OCI-LY3 (cell line): ENCODE data around the gene ELOA.

Experiments used
- H2AFZ ChIP-seq: fragments of 200-600, 300-600 bp; shearing (Covaris generic); 2 replicates; pipeline ENCODE4 v1.6.0; 2014; ENCODE audit warnings: antibody characterized with exemption, low read depth, low read length
- H3K27ac ChIP-seq: fragments of 200-600, 300-600 bp; sonication (generic); 2 replicates; pipeline ENCODE4 v1.5.1; 2014; ENCODE audit warnings: mild to moderate bottlenecking, low read length, moderate library complexity, mixed read lengths
- H3K27me3 ChIP-seq: fragments of 200-600, 300-600 bp; sonication (generic); 2 replicates; pipeline ENCODE4 v1.6.1; 2014; ENCODE audit warnings: low read depth, low read length, mixed read lengths
- H3K36me3 ChIP-seq: fragments of 200-600, 300-600 bp; sonication (generic); replicated peaks from 2 replicates; pipeline ENCODE3; 2014; ENCODE audit warnings: low read depth, low read length, mixed read lengths
- H3K4me1 ChIP-seq: fragments of 300-600, 200-600 bp; sonication (generic); 2 replicates; pipeline ENCODE4 v1.6.1; 2014; ENCODE audit warnings: low read length, mixed read lengths
- H3K4me2 ChIP-seq: fragments of 200-600, 300-600 bp; sonication (generic); 2 replicates; pipeline ENCODE4 v1.6.1; 2014; ENCODE audit warnings: low read length, mixed read lengths
- H3K4me3 ChIP-seq: fragments of 300-600, 200-600 bp; sonication (generic); 2 replicates; pipeline ENCODE4 v1.5.1; 2014; ENCODE audit warnings: antibody characterized with exemption, mild to moderate bottlenecking, low read length, moderate library complexity
- H3K79me2 ChIP-seq: fragments of 300-600, 200-600 bp; shearing (Covaris generic); 2 replicates; pipeline ENCODE4 v1.6.1; 2014; ENCODE audit warnings: mild to moderate bottlenecking, low read length, mixed read lengths
- H3K9ac ChIP-seq: fragments of 300-600, 200-600 bp; shearing (Covaris generic); 2 replicates; pipeline ENCODE4 v1.6.0; 2014; ENCODE audit warnings: mild to moderate bottlenecking, low read length, moderate library complexity
- H3K9me3 ChIP-seq: fragments of 200-600, 300-600 bp; shearing (Covaris generic); 2 replicates; pipeline ENCODE4 v1.6.1; 2014; ENCODE audit warnings: low read length, mixed read lengths; ENCODE audit not compliant: insufficient read depth
- H4K20me1 ChIP-seq: fragments of 200-600, 300-600 bp; sonication (generic); 2 replicates; pipeline ENCODE4 v1.6.1; 2016; ENCODE audit warnings: low read length, mixed read lengths; ENCODE audit not compliant: insufficient read depth
- EZH2phosphoT487 ChIP-seq: fragments of 200-600 bp; shearing (Covaris generic); IDR thresholded peaks from 2 replicates; pipeline ENCODE4 v1.6.1; 2018; ENCODE audit warnings: antibody characterized with exemption, mixed run types, low read depth
- TF ChIP-seq, protein P1 (sequence below): fragments of 200-600, 300-600 bp; sonication (generic); IDR thresholded peaks from 2 replicates; pipeline ENCODE4 v1.5.1; 2014; ENCODE audit warnings: antibody characterized with exemption, low read length, low read depth

The ELOA gene

GRCh38 chr1:23788695-23789094, 45.4 kb downstream of the ELOA start:
- Histone ChIP-seq H3K27me3 (no peaks in the 10 kb centered on the region), H3K27ac (no peak overlapping the region), H3K36me3 (peaks cover 19% of the 10 kb centered on the region), H3K9me3 (no peaks in the 10 kb centered on the region), H2AFZ (no peak overlapping the region), H3K79me2 (peaks cover 30% of the 10 kb centered on the region), H3K4me1 (peaks cover 8% of the 10 kb centered on the region), H3K4me3 (no peak overlapping the region), H3K4me2 (no peak overlapping the region), H4K20me1 (no peaks in the 10 kb centered on the region), H3K9ac (no peak overlapping the region)
- TF ChIP-seq EZH2phosphoT487, result no peak
- TF ChIP-seq, protein P1, sequence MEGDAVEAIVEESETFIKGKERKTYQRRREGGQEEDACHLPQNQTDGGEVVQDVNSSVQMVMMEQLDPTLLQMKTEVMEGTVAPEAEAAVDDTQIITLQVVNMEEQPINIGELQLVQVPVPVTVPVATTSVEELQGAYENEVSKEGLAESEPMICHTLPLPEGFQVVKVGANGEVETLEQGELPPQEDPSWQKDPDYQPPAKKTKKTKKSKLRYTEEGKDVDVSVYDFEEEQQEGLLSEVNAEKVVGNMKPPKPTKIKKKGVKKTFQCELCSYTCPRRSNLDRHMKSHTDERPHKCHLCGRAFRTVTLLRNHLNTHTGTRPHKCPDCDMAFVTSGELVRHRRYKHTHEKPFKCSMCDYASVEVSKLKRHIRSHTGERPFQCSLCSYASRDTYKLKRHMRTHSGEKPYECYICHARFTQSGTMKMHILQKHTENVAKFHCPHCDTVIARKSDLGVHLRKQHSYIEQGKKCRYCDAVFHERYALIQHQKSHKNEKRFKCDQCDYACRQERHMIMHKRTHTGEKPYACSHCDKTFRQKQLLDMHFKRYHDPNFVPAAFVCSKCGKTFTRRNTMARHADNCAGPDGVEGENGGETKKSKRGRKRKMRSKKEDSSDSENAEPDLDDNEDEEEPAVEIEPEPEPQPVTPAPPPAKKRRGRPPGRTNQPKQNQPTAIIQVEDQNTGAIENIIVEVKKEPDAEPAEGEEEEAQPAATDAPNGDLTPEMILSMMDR, result no peak

DNA sequence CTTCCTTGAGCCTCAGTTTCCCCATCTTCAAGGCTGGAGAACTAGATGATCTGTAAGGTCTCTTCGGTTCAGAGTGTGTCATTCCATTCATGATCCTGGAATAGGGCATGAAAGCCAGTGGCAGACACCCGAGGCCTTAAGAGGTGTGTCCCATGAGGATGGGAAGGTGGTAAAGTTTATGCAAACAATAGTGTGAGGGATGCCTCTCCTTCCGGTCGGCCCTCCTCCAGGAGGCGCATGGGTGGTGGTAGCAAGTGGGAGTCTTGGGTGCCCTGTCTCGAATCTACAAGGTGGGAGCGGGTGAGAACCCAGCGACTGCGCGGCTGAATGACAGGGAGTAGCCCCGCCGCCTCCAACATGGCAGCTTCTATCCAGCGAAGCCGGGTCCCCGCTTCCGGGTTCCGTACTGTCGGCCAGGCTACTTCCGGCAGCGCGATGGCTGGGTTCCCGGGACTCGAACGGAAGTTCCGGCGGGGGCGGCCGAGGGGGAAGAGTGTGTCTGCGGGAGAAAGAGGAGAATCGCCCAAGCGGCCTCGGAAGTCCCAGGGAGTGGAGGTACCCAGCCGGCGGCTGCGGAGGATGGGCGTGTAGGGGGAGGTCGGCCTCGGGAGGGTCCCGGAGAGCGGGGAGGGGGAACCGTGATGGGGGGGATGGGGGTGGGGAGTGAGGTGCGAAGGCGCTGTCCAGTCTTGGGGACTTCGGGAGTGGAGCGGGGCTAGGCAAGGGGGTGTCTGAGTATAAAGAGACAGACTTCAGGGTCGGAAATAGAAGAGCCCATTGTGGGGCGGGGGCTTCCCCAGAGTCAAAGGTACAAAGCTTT, 47.6 kb downstream of the ELOA start, which contains the start of gene LYPLA2:
TSS of gene LYPLA2 (plus strand) at position 450 of the 820 bp plus-strand sequence. CDS start 1,538 bp downstream, outside the sequence.
- H4K20me1 ChIP-seq, result no peaks in the 10 kb centered on the region
- peak within 1 kb of the TSS; percentile 53 for H3K4me2 ChIP-seq
- H3K27ac ChIP-seq, result peak within 1 kb of the TSS; percentile 37
- peaks cover 12% of the 10 kb centered on the region for H3K36me3 ChIP-seq
- H3K9me3 ChIP-seq, result no peaks in the 10 kb centered on the region
- H3K79me2 ChIP-seq, result peaks cover 24% of the 10 kb centered on the region
- peaks cover 8% of the 10 kb centered on the region for H3K4me1 ChIP-seq
- no peak within 1 kb of the TSS; the same call in 1 of the 2 replicates for H2AFZ ChIP-seq
- no peaks in the 10 kb centered on the region for H3K27me3 ChIP-seq
- peak within 1 kb of the TSS; percentile 99 for H3K4me3 ChIP-seq
- TF ChIP-seq EZH2phosphoT487, result no peak
- TF ChIP-seq, protein P1, result no peak
- peak within 1 kb of the TSS; percentile 93 for H3K9ac ChIP-seq

DNA sequence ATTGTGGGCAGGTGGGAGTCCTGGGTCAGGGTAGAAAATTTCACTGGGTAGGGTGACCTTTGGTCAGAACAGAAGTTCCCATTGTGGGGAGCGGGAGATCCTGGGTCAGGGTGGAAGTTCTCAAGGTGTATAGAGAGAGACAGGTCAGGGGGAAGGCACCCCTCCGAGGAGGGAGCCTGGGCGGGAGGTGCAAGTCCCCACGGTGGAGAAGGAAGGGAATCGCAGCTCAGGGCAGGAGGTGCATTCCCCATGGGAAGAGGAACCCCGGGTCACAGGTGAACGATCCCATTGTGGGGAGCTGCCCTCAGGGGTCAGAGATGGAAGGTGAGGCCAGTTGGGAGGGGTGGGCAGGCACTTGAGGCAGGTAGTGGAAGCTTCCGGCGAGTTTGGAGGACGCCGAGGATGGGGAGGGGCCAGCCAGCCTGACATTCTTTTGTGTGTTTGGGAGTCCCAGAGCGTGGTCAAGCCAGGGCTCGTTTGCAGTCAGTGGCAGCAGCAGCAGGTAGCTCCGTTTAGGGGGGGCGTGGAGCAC, 48.3 kb downstream of the ELOA start:
- Histone ChIP-seq H3K9ac (peak overlapping the region; percentile 93), H3K4me1 (peaks cover 8% of the 10 kb centered on the region), H3K36me3 (peaks cover 8% of the 10 kb centered on the region), H2AFZ (no peak overlapping the region; the same call in 1 of the 2 replicates), H3K27ac (peak overlapping the region; percentile 37), H4K20me1 (no peaks in the 10 kb centered on the region), H3K4me3 (peak overlapping the region; percentile 99), H3K4me2 (peak overlapping the region; percentile 53), H3K9me3 (no peaks in the 10 kb centered on the region), H3K27me3 (no peaks in the 10 kb centered on the region), H3K79me2 (peaks cover 24% of the 10 kb centered on the region)
- TF ChIP-seq, protein P1, result no peak
- TF ChIP-seq EZH2phosphoT487, result no peak
